ENCODE measurements around the gene FBXO15. TPM values are rescaled to one million over a fixed set of nuclear protein-coding genes. Genes with fewer than 3 reads are reported as not detected.

Gene FBXO15
- polyA plus RNA-seq, 1 donor from 2014 or later = 6.1 TPM

DNA sequence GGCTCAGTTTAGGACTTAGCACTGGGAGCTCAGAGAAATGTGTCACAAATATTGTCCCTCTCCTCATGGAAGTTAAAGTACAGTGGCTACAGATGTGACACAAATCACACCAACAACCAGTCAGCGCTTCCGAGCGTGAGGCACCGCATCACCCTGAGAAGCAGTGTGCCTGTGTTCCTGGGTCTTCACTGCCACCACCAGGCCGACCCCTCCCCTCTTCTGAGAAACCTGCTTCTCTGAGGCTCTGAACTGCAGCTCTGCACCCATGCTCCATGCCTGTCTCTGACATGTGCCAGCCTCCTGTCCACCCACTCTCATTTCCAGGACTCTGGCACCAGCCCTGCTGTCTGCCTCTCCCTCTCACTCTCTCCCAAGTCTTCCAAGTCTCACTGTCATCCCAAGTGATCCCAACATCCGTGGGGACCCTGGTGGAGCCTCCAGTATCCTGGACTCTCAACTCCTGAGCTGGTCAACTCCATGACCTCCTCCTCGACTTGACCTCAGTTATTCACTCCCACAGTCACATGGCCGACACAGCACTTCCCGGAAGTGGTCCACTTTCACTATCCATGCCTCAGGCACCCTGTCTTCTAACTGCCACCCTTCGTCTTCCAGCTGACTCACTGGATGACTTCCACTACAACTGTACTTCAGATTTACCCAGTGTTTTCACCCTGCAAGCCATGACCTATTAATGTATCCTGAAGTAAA, 73.5 kb downstream of the FBXO15 start:
- Histone ChIP-seq H3K4me3 (ENCODE audit: low read length) (no peak overlapping the region), H3K9me3 (ENCODE audit: low read length) (no peaks in the 10 kb centered on the region), H3K79me2 (replicated peaks; ENCODE audit: insufficient read depth, low read length) (no peaks in the 10 kb centered on the region), H3K36me3 (ENCODE audit: insufficient read depth, low read length) (no peaks in the 10 kb centered on the region), H3K9me2 (ENCODE audit: insufficient read depth, low read length) (no peaks in the 10 kb centered on the region), H2AFZ (ENCODE audit: low read depth, low read length) (no peak overlapping the region), H3F3A (ENCODE audit: insufficient read depth, low read length, poor library complexity, severe bottlenecking) (no peaks in the 10 kb centered on the region), H3K4me2 (ENCODE audit: low read length) (no peak overlapping the region), H3K27me3 (ENCODE audit: insufficient read depth, low read depth, low read length) (no peaks in the 10 kb centered on the region), H3K27ac (ENCODE audit: low read length) (no peak overlapping the region), H3K9ac (ENCODE audit: low read length) (no peak overlapping the region), H4K20me1 (ENCODE audit: insufficient read depth) (no peaks in the 10 kb centered on the region)
- TF ChIP-seq, protein P1, sequence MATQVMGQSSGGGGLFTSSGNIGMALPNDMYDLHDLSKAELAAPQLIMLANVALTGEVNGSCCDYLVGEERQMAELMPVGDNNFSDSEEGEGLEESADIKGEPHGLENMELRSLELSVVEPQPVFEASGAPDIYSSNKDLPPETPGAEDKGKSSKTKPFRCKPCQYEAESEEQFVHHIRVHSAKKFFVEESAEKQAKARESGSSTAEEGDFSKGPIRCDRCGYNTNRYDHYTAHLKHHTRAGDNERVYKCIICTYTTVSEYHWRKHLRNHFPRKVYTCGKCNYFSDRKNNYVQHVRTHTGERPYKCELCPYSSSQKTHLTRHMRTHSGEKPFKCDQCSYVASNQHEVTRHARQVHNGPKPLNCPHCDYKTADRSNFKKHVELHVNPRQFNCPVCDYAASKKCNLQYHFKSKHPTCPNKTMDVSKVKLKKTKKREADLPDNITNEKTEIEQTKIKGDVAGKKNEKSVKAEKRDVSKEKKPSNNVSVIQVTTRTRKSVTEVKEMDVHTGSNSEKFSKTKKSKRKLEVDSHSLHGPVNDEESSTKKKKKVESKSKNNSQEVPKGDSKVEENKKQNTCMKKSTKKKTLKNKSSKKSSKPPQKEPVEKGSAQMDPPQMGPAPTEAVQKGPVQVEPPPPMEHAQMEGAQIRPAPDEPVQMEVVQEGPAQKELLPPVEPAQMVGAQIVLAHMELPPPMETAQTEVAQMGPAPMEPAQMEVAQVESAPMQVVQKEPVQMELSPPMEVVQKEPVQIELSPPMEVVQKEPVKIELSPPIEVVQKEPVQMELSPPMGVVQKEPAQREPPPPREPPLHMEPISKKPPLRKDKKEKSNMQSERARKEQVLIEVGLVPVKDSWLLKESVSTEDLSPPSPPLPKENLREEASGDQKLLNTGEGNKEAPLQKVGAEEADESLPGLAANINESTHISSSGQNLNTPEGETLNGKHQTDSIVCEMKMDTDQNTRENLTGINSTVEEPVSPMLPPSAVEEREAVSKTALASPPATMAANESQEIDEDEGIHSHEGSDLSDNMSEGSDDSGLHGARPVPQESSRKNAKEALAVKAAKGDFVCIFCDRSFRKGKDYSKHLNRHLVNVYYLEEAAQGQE (IDR thresholded peaks at IDR 0.05; ENCODE audit: borderline replicate concordance) = no peak
- no peak for TF ChIP-seq SMC3 (conservative IDR thresholded peaks at IDR 0.05; ENCODE audit: poor library complexity)
- no peak for TF ChIP-seq EP300 (conservative IDR thresholded peaks at IDR 0.05; ENCODE audit: poor library complexity, severe bottlenecking)
- TF ChIP-seq, protein P2, sequence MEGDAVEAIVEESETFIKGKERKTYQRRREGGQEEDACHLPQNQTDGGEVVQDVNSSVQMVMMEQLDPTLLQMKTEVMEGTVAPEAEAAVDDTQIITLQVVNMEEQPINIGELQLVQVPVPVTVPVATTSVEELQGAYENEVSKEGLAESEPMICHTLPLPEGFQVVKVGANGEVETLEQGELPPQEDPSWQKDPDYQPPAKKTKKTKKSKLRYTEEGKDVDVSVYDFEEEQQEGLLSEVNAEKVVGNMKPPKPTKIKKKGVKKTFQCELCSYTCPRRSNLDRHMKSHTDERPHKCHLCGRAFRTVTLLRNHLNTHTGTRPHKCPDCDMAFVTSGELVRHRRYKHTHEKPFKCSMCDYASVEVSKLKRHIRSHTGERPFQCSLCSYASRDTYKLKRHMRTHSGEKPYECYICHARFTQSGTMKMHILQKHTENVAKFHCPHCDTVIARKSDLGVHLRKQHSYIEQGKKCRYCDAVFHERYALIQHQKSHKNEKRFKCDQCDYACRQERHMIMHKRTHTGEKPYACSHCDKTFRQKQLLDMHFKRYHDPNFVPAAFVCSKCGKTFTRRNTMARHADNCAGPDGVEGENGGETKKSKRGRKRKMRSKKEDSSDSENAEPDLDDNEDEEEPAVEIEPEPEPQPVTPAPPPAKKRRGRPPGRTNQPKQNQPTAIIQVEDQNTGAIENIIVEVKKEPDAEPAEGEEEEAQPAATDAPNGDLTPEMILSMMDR (IDR thresholded peaks at IDR 0.05; ENCODE audit: poor library complexity, severe bottlenecking) = no peak
- no peak for TF ChIP-seq RAD21 (conservative IDR thresholded peaks at IDR 0.05)
- TF ChIP-seq EZH2 (IDR thresholded peaks at IDR 0.05; ENCODE audit: borderline replicate concordance, insufficient read depth, low read length, poor library complexity, severe bottlenecking) = no peak
- TF ChIP-seq MXI1 (conservative IDR thresholded peaks at IDR 0.05; ENCODE audit: poor library complexity, severe bottlenecking) = no peak
- no peak for TF ChIP-seq TAF1 (IDR thresholded peaks at IDR 0.05; ENCODE audit: low read depth)
- TF ChIP-seq POLR2AphosphoS5 (IDR thresholded peaks at IDR 0.05) = no peak

DNA sequence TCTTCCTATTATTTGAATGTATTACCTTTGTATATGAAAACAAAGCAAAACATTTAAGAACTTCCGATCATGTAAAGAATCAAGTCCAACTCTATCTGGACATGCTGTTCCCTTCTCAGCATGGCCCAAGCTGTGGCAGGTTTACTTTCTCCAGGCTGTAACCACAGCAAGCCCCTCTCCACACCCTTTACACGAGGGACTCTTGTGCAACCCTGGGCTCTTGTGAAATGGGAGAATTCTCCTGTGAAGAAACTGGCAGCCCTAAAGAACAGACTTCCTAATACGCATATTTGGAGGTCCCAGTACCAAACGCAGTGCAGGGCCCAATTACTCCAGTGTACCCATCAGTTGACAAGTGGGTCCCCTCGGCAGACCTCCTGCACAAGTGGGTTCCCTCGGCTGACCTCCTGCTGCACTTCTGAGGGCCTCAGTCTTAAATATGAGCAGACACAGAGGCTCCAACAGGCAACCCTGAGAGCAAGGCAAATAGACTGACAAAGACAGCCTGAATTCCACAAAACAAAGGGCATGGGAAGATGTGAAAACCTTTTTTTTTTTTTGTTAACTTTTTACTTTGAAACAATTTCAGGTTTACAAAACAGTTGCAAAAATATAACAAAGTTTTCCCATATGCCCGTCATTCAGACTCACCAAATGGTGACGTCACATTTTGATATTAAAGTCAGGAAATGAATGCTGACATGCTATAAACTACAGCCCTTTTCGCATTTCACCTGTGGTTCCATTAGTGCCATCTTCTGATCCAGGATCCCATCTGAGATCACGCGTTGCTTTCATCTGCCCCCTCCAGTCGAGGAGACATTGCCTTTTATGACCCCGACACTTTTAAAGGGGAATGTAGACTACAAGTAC, 78.2 kb downstream of the FBXO15 start:
- Histone ChIP-seq H3K4me3 (ENCODE audit: low read length) (no peak overlapping the region), H3K36me3 (ENCODE audit: insufficient read depth, low read length) (no peaks in the 10 kb centered on the region), H4K20me1 (ENCODE audit: insufficient read depth) (no peaks in the 10 kb centered on the region), H3K4me2 (ENCODE audit: low read length) (no peak overlapping the region), H3K9me2 (ENCODE audit: insufficient read depth, low read length) (no peaks in the 10 kb centered on the region), H3K9me3 (ENCODE audit: low read length) (no peaks in the 10 kb centered on the region), H3K27ac (ENCODE audit: low read length) (no peak overlapping the region), H3F3A (ENCODE audit: insufficient read depth, low read length, poor library complexity, severe bottlenecking) (no peaks in the 10 kb centered on the region), H3K27me3 (ENCODE audit: insufficient read depth, low read depth, low read length) (no peaks in the 10 kb centered on the region), H2AFZ (ENCODE audit: low read depth, low read length) (no peak overlapping the region), H3K9ac (ENCODE audit: low read length) (no peak overlapping the region), H3K79me2 (replicated peaks; ENCODE audit: insufficient read depth, low read length) (no peaks in the 10 kb centered on the region)
- TF ChIP-seq SMC3 (conservative IDR thresholded peaks at IDR 0.05; ENCODE audit: poor library complexity) (no peak), RAD21 (conservative IDR thresholded peaks at IDR 0.05) (no peak), EZH2 (IDR thresholded peaks at IDR 0.05; ENCODE audit: borderline replicate concordance, insufficient read depth, low read length, poor library complexity, severe bottlenecking) (no peak), EP300 (conservative IDR thresholded peaks at IDR 0.05; ENCODE audit: poor library complexity, severe bottlenecking) (no peak), POLR2AphosphoS5 (IDR thresholded peaks at IDR 0.05) (no peak), MXI1 (conservative IDR thresholded peaks at IDR 0.05; ENCODE audit: poor library complexity, severe bottlenecking) (no peak), TAF1 (IDR thresholded peaks at IDR 0.05; ENCODE audit: low read depth) (no peak)
- TF ChIP-seq, protein P1 (IDR thresholded peaks at IDR 0.05; ENCODE audit: borderline replicate concordance) = no peak
- TF ChIP-seq, protein P2 (IDR thresholded peaks at IDR 0.05; ENCODE audit: poor library complexity, severe bottlenecking) = no peak

Data from neural cell (in vitro differentiated cells).